T-helper 1 cell treated with Interleukin-12 subunit alpha and Interleukin-12 subunit beta and Interleukin-4 antibody, amounts not matched to agents 30 ng/mL and 1 ng/mL, for 36 hours (primary cell): ENCODE data around the gene FAM216B. TPM values are rescaled to one million over a fixed set of nuclear protein-coding genes. Genes with fewer than 3 reads are reported as not detected.

Source experiments
- intact Hi-C: fragments of 100-400 bp; cut with micrococcal nuclease; formaldehyde crosslinking; loops from one replicate; pipeline ENCODE4 v1.15.1; 2024
- total RNA-seq: library from RNA; stranded (reverse); gene quantifications from 2 replicates; pipeline ENCODE4 v1.2.3, GENCODE V29; 2022

Gene FAM216B
- total RNA-seq, 1 donor from 2014 or later = not detected

DNA sequence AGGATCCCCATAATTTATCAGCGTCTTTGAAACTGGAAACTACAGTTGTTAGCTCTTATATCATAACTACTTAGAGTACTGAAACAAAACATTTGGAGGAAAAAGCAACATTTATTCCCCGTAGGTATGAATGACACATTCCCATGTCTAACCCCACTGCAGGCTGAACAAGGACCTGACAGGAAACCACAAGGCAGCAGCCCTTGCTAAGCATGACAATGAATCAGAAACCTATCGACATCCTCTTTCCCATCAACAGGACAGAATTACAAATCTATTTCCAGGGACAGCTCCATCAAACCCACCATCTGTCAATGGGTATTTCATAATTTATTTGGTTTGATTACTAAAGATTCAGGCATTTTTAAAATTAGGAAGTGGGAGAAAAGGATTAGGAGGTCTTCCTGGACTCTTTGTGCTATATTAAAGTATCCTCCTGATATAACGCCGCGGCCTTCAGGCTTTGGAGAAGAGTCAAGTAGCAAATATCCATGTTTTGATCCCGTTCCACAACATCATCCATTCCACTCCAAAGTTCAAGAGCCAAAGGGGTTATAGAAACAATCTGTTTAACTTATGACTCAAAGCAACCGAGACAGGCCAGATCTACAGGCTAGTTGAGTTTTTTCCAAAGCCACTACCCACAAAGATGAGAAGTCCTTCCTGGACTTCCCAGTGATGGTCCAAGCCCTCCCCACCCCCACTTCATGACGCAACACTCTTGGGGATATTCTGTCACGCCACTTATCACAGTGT is 51.1 kb downstream of the FAM216B start:
- intact Hi-C loops = no loop called here

DNA sequence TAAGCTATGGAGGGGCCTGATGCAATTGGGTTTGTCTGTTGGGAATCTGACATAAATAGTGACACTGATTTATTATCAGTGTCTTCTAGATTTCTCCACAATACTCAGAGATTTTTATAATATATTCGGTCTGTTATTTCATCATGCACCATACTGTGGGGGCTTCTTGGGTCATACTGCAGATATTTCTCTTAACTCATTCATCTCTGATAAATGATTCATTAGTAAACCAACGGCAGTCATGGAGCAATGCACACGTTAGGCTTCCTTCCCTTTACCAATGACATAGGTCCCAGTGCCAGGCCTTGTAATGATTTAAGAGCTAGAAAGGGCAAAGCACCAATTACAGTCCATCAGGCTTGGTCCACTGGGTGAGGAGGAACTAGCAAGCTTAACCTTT is 53.6 kb downstream of the FAM216B start:
- intact Hi-C loops = no loop called here

DNA sequence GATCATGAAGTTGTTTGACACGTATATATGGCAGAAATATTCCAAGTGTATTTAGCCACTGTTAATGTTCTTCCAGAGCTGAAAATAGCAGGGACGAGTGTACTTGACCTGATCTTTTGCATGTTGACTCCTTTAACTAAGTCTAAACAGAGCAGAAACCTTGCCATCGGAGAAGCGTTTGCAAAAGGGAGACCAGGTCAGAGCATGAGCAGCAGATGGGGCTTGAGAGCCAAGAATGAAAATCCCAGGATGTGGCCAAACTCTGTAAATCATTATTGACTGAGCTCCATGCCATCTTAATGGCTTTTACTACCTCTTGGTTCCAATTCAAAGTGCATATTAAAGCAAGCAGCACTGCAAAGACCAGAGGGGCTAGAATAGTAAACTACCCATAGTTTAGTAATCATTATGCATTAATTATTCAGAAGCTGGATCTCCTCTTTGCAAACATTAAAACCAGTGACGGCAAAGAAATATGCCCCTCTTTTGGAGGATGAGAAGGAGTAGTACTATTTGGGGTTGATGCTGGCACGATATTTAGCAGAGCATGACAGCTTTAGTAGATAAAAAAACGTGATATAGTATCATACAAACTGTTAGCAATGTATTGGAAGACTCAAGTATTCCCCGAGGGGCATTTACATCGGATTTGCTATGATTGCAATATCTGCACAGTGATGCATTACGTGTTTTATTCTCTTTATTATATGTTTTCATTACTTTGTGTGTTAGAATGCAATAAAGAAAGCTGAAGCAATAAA is 55.7 kb downstream of the FAM216B start:
- intact Hi-C loops = no loop called here

Other genes starting within 250 kb of the FAM216B start
- 0.12 TPM in 1 of 2 replicates, not detected in the other for gene TNFSF11, start 207.4 kb upstream of the FAM216B start, total RNA-seq
- 109 and 121 TPM in 2 replicates for gene EPSTI1, start 210.7 kb downstream of the FAM216B start, total RNA-seq
- 15.7 and 18.0 TPM in 2 replicates for gene DNAJC15, start 242.0 kb downstream of the FAM216B start, total RNA-seq